BE2C (cell line): ENCODE measurements around the gene ZBTB16.

Experiments
- DNase-seq: peaks from one replicate; pipeline ENCODE4 v3.0.0-alpha.2; 2020
- H3K27me3 ChIP-seq: fragments of 250-450 bp; sonication (Bioruptor Pico); 2 replicates; pipeline ENCODE4 v1.5.1; 2020; ENCODE audit warnings: mild to moderate bottlenecking
- H3K36me3 ChIP-seq: fragments of 250-450 bp; sonication (Bioruptor Pico); 2 replicates; pipeline ENCODE4 v1.5.1; 2020; ENCODE audit warnings: mild to moderate bottlenecking
- H3K4me1 ChIP-seq: fragments of 250-450 bp; sonication (Bioruptor Pico); 2 replicates; pipeline ENCODE4 v1.5.1; 2020
- H3K4me3 ChIP-seq: 2 replicates; pipeline ENCODE4 v1.5.1; 2011; ENCODE audit warnings: low read depth, low read length
- H3K9me3 ChIP-seq: fragments of 250-450 bp; sonication (Bioruptor Pico); 2 replicates; pipeline ENCODE4 v1.5.1; 2020
- CTCF ChIP-seq: IDR thresholded peaks from 2 replicates; pipeline ENCODE4 v1.5.1; 2012; ENCODE audit warnings: mild to moderate bottlenecking, low read depth, low read length

Gene ZBTB16

GRCh38 chr11:114273890-114274635, 214.6 kb downstream of the ZBTB16 start:
- DNase-seq = no peak
- TF ChIP-seq CTCF = no peak
- H3K27me3 ChIP-seq = peaks cover 57% of the 10 kb centered on the region
- no peaks in the 10 kb centered on the region for H3K9me3 ChIP-seq
- no peaks in the 10 kb centered on the region for H3K4me1 ChIP-seq
- no peak overlapping the region for H3K4me3 ChIP-seq
- H3K36me3 ChIP-seq = no peaks in the 10 kb centered on the region

GRCh38 chr11:114274637-114275036, 215.1 kb downstream of the ZBTB16 start:
- Histone ChIP-seq H3K36me3 (no peaks in the 10 kb centered on the region), H3K27me3 (peaks cover 57% of the 10 kb centered on the region), H3K9me3 (no peaks in the 10 kb centered on the region), H3K4me1 (no peaks in the 10 kb centered on the region), H3K4me3 (no peak overlapping the region)
- DNase-seq = no peak
- TF ChIP-seq CTCF = no peak

- no peaks in the 10 kb centered on the region for H3K36me3 ChIP-seq
- no peak overlapping the region for H3K4me3 ChIP-seq
- no peak for TF ChIP-seq CTCF
- H3K4me1 ChIP-seq = no peaks in the 10 kb centered on the region
- no peak for DNase-seq
- no peaks in the 10 kb centered on the region for H3K9me3 ChIP-seq
- peaks cover 57% of the 10 kb centered on the region for H3K27me3 ChIP-seq
These were observed 215.8 kb downstream of the ZBTB16 start for GRCh38 chr11:114275280-114275679.

DNA sequence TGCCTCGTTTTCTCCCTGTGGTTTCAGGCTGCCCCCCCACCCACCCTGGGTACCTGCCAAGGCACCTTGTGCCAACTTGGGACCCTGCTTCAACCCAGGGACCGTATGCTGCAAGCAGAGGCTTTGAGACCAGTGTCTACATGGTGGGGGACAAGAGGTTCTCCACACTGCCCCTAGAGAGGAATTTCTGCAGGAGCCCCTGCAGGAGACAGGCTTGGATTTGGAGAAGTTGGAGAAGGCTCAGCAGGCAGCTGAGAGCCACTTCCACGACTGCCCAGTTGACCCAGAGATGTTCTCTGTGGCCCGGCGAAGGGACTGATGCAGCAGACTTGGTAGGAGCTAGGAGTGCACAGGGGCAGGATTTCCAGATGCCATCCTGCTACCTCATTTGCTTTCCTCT, 216.6 kb downstream of the ZBTB16 start:
- H3K36me3 ChIP-seq = no peaks in the 10 kb centered on the region
- no peaks in the 10 kb centered on the region for H3K4me1 ChIP-seq
- no peak for TF ChIP-seq CTCF
- peaks cover 56% of the 10 kb centered on the region for H3K27me3 ChIP-seq
- DNase-seq = no peak
- no peaks in the 10 kb centered on the region for H3K9me3 ChIP-seq
- no peak overlapping the region for H3K4me3 ChIP-seq

- peaks cover 39% of the 10 kb centered on the region for H3K27me3 ChIP-seq
- H3K9me3 ChIP-seq = no peaks in the 10 kb centered on the region
- DNase-seq = no peak
- TF ChIP-seq CTCF = no peak
- no peaks in the 10 kb centered on the region for H3K4me1 ChIP-seq
- no peaks in the 10 kb centered on the region for H3K36me3 ChIP-seq
- no peak overlapping the region for H3K4me3 ChIP-seq
These were observed 218.3 kb downstream of the ZBTB16 start for GRCh38 chr11:114277637-114278341.

GRCh38 chr11:114278342-114279065, 219.0 kb downstream of the ZBTB16 start:
- Histone ChIP-seq H3K36me3 (no peaks in the 10 kb centered on the region), H3K27me3 (peaks cover 33% of the 10 kb centered on the region), H3K9me3 (no peaks in the 10 kb centered on the region), H3K4me3 (no peak overlapping the region), H3K4me1 (no peaks in the 10 kb centered on the region)
- no peak for DNase-seq
- no peak for TF ChIP-seq CTCF
